Trophoblast cell (in vitro differentiated cells and primary cell): ENCODE data around the gene LDLRAD4.

ENCODE experiments used
- DNase-seq, 2 donors: peaks; one replicate each; pipeline ENCODE4 v3.0.0-alpha.2; 2016
- H2AFZ ChIP-seq: 2 replicates; pipeline ENCODE4 v1.6.1; 2013; ENCODE audit warnings: low read length, moderate library complexity, mild to moderate bottlenecking; ENCODE audit not compliant: insufficient read depth, poor library complexity
- H2AK5ac ChIP-seq: 2 replicates; pipeline ENCODE4 v1.6.1; 2013; ENCODE audit warnings: mild to moderate bottlenecking, low read length
- H2BK120ac ChIP-seq: 2 replicates; pipeline ENCODE4 v1.6.1; 2013; ENCODE audit warnings: low read length, mild to moderate bottlenecking, moderate library complexity; ENCODE audit not compliant: insufficient read depth, poor library complexity
- H2BK12ac ChIP-seq: 2 replicates; pipeline ENCODE4 v1.6.1; 2013; ENCODE audit warnings: mild to moderate bottlenecking, low read length, moderate library complexity
- H2BK5ac ChIP-seq: 2 replicates; pipeline ENCODE4 v1.6.1; 2013; ENCODE audit warnings: low read length, low read depth, moderate library complexity, mild to moderate bottlenecking; ENCODE audit not compliant: poor library complexity
- H3K14ac ChIP-seq: 2 replicates; pipeline ENCODE4 v1.6.1; 2013; ENCODE audit warnings: mild to moderate bottlenecking, low read length
- H3K18ac ChIP-seq: 2 replicates; pipeline ENCODE4 v1.6.1; 2013; ENCODE audit warnings: mild to moderate bottlenecking, low read length
- H3K23ac ChIP-seq: 2 replicates; pipeline ENCODE4 v1.6.1; 2013; ENCODE audit warnings: low read length
- H3K27ac ChIP-seq: 2 replicates; pipeline ENCODE4 v1.5.1; 2013; ENCODE audit warnings: low read depth, mild to moderate bottlenecking, inconsistent platforms, low read length, moderate library complexity
- H3K27me3 ChIP-seq: 2 replicates; pipeline ENCODE4 v1.6.1; 2013; ENCODE audit warnings: inconsistent platforms, mild to moderate bottlenecking, low read length, moderate library complexity; ENCODE audit not compliant: insufficient read depth
- H3K36me3 ChIP-seq, 2 experiments: 1 replicate in 1 of 2; 2 replicates in 1 of 2; pipeline ENCODE4 v1.6.1; 2013; ENCODE audit warnings: low read length in 2 of 2, mild to moderate bottlenecking in 2 of 2, moderate library complexity in 1 of 2; ENCODE audit not compliant: insufficient read depth in 2 of 2, control insufficient read depth in 1 of 2
- H3K4ac ChIP-seq: 2 replicates; pipeline ENCODE4 v1.6.1; 2013; ENCODE audit warnings: low read depth, mild to moderate bottlenecking, low read length, moderate library complexity
- H3K4me1 ChIP-seq, 2 experiments: 1 replicate in 1 of 2; 2 replicates in 1 of 2; pipeline ENCODE4 v1.6.1; 2013; ENCODE audit warnings: low read length in 2 of 2, mild to moderate bottlenecking in 2 of 2, moderate library complexity in 1 of 2; ENCODE audit not compliant: insufficient read depth in 2 of 2, control insufficient read depth in 1 of 2
- H3K4me2 ChIP-seq: 2 replicates; pipeline ENCODE4 v1.6.1; 2013; ENCODE audit warnings: inconsistent platforms, mild to moderate bottlenecking, low read length, moderate library complexity
- H3K4me3 ChIP-seq: 2 replicates; pipeline ENCODE4 v1.5.1; 2013; ENCODE audit warnings: mild to moderate bottlenecking, low read depth, low read length, inconsistent platforms
- H3K79me1 ChIP-seq: one replicate; pipeline ENCODE4 v1.6.1; 2013; ENCODE audit warnings: low read length
- H3K79me2 ChIP-seq: 2 replicates; pipeline ENCODE4 v1.6.1; 2013; ENCODE audit warnings: low read length, mild to moderate bottlenecking; ENCODE audit not compliant: control insufficient read depth, insufficient read depth, poor library complexity
- H3K9ac ChIP-seq: 2 replicates; pipeline ENCODE4 v1.6.1; 2013; ENCODE audit warnings: mild to moderate bottlenecking, low read length
- H3K9me3 ChIP-seq: 2 replicates; pipeline ENCODE4 v1.6.1; 2013; ENCODE audit warnings: low read depth, mild to moderate bottlenecking, control low read depth, inconsistent platforms, low read length; ENCODE audit not compliant: insufficient read depth
- H4K12ac ChIP-seq: 2 replicates; pipeline ENCODE4 v1.6.1; 2013; ENCODE audit warnings: low read depth, mild to moderate bottlenecking, low read length, moderate library complexity
- H4K8ac ChIP-seq: 2 replicates; pipeline ENCODE4 v1.6.1; 2013; ENCODE audit warnings: low read depth, mild to moderate bottlenecking, low read length, moderate library complexity
- H4K91ac ChIP-seq: one replicate; pipeline ENCODE4 v1.6.1; 2013; ENCODE audit warnings: low read depth, mild to moderate bottlenecking, low read length, moderate library complexity
- WGBS: extraction: QIAGEN DNeasy Blood & Tissue Kit; methylation state at CpG from one replicate; pipeline ENCODE4 v1.1.7; 2013; ENCODE audit warnings: missing lambda C conversion rate; ENCODE audit not compliant: insufficient read length, insufficient coverage; ENCODE audit errors: extremely low coverage; 5-methylcytosine and 5-hydroxymethylcytosine counted together

The LDLRAD4 gene

DNA sequence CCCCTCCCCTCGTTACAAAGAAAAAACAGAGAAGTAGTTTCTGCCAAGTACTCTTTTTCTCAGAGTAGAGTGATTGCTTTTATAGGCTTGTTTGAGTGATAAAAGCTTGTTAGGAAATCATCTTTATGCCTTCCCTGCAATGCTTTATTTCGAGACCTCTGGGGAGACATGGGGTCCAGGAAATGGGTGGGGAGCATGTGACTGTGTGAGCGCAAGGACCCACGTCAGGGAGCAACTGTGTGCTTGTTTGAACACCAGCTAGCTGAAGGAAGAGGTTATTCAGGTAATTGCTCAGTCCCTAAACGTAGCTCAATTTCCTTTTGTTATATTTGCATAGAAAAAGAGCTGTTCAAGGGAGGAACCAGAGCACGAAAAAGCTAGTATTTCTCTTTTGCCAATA, 320.5 kb downstream of the LDLRAD4 start:
- Histone ChIP-seq H3K23ac (no peak overlapping the region), H4K91ac (no peak overlapping the region), H3K4me3 (no peak overlapping the region), H3K27ac (no peak overlapping the region), H3K4me2 (no peak overlapping the region), H2AFZ (no peak overlapping the region), H3K14ac (no peak overlapping the region), H3K4ac (no peak overlapping the region), H3K18ac (no peak overlapping the region), H3K4me1 (peaks cover 0 to 2% of the 10 kb centered on the region in 2 experiments), H2BK12ac (no peak overlapping the region), H2BK5ac (no peak overlapping the region), H3K27me3 (no peaks in the 10 kb centered on the region), H3K36me3 (no peaks in the 10 kb centered on the region), H3K79me2 (no peaks in the 10 kb centered on the region), H3K9ac (no peak overlapping the region), H2AK5ac (no peak overlapping the region), H4K8ac (no peak overlapping the region), H4K12ac (no peak overlapping the region), H3K79me1 (no peaks in the 10 kb centered on the region), H2BK120ac (no peak overlapping the region), H3K9me3 (no peaks in the 10 kb centered on the region)
- WGBS: no CpG with 5 or more reads among the region's 6 CpGs
- no peak for DNase-seq

DNA sequence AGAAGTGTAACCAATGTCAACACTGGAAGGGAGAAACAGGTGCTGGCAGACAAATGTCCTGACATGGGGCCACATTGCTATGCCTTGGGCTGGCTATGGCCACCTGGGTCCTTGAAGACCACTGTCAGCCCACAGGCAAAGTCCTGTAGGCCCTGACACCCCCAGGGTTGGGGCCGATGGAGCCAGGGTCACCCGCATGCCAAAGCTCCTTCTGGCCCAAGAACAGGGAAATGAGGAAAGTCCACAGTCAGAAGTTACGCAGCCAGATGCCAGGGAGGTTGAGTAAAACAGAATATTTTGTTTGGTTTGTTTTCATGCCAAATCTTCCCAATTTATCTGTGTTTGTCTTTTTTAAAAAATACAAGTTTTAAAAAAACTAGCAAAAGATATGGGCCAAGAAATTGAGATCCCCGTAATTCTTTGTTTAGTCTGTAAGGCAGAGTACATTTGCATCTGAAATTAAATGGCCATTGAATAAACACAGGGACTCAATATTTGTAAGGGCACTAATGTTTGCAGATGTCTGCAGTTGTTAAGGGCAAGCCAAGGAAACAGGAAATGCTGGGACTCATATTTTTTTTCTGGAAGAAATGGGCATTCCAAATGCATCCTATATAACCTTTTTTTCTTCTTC, 321.4 kb downstream of the LDLRAD4 start:
- Histone ChIP-seq H2BK120ac (no peak overlapping the region), H3K79me1 (no peaks in the 10 kb centered on the region), H3K4me1 (peaks cover 0 to 2% of the 10 kb centered on the region in 2 experiments), H3K36me3 (no peaks in the 10 kb centered on the region), H3K4ac (no peak overlapping the region), H3K4me3 (no peak overlapping the region), H3K23ac (no peak overlapping the region), H2AK5ac (no peak overlapping the region), H3K9ac (no peak overlapping the region), H3K9me3 (no peaks in the 10 kb centered on the region), H3K4me2 (no peak overlapping the region), H2BK5ac (no peak overlapping the region), H4K8ac (no peak overlapping the region), H3K14ac (no peak overlapping the region), H3K18ac (no peak overlapping the region), H2AFZ (no peak overlapping the region), H4K12ac (no peak overlapping the region), H3K79me2 (no peaks in the 10 kb centered on the region), H2BK12ac (no peak overlapping the region), H3K27me3 (no peaks in the 10 kb centered on the region), H4K91ac (no peak overlapping the region), H3K27ac (no peak overlapping the region)
- DNase-seq: no peak
- no CpG with 5 or more reads among the region's 4 CpGs for WGBS

DNA sequence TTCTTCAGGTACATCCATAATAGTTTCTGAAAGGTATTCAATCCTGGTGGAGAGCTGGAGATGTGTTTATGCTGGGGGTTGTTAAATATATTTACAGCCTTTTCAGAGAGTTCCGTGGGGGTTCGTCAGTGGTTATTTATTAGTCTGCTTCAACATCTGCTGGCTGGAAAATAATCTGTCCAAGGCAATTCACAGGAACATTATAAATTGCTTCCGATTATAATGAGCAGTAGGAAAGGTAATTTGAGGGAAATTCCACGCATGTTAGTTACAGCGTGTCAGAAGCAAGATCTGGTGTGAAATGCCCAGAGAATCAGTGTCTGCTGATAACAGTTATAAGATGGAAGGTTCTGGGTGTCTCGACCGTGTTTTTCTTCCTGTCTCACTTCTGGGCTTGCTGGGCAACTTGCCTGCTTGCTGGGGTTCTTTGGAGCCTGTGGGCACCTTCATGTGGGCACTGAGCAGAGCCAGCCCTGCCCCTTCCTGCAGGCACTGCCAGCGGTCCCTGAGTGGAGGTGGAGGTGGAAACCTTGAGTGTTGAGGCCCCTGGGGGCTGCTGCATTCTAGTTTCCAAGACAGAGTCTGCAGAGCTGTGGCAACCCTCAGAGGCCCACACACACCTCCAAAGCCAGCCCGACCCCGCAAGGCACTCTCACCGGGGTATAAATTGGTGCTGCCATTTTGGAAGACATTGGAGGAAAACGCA, 322.1 kb downstream of the LDLRAD4 start:
- Histone ChIP-seq H4K12ac (no peak overlapping the region), H4K91ac (no peak overlapping the region), H3K23ac (no peak overlapping the region), H3K9ac (no peak overlapping the region), H3K18ac (no peak overlapping the region), H3K4me1 (peaks cover 0 to 2% of the 10 kb centered on the region in 2 experiments), H3K79me2 (no peaks in the 10 kb centered on the region), H3K4me3 (no peak overlapping the region), H4K8ac (no peak overlapping the region), H3K14ac (no peak overlapping the region), H2AK5ac (no peak overlapping the region), H3K27me3 (no peaks in the 10 kb centered on the region), H2BK120ac (no peak overlapping the region), H3K79me1 (no peaks in the 10 kb centered on the region), H3K4ac (no peak overlapping the region), H2BK5ac (no peak overlapping the region), H3K9me3 (peaks cover 2% of the 10 kb centered on the region), H2BK12ac (no peak overlapping the region), H2AFZ (no peak overlapping the region), H3K27ac (no peak overlapping the region), H3K4me2 (no peak overlapping the region), H3K36me3 (no peaks in the 10 kb centered on the region)
- DNase-seq: no peak
- no CpG with 5 or more reads among the region's 12 CpGs for WGBS

DNA sequence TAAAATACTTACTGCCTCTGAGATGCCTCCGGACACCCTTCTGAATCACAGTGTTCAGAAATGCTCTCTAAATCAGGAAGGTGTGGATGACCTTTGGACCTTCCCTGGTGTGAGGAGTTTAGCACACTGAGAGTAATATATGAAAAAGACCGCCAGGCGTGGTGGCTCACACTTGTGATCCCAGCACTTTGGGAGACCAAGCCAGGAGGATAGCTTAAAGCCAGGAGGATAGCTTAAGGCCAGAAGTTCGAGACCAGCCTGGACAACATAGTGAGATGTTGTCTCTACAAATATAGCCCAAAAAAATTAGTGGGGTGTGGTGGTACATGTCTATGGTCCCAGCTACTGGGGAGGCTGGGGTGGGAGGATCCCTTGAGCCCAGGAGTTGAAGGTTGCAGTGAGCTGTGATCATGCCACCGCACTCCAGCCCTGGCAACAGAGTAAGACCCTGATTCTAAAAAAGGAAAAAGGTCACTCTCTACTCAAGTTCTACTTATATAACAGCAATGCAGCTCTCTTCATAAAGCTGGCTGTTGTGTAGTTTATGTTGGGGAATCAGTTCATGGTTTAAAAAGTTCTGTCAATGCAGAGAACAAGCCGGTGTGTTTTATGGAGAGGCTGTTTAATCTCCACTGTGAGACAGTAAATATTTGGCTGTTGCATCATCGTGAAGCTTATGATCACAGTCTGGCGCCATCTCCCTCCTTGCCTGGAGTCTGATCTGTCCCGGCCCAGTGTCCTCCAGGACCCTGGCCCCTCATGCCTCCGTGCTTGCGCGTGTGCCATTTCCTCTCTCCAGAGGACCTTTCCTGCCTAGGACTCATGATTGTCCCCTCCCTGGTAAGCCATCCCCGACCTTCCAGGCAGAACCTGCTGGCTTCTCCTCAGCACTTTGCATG, 323.3 kb downstream of the LDLRAD4 start:
- no peak overlapping the region for H3K27ac ChIP-seq
- no peaks in the 10 kb centered on the region for H3K27me3 ChIP-seq
- H3K79me2 ChIP-seq: no peaks in the 10 kb centered on the region
- no peak overlapping the region for H4K12ac ChIP-seq
- H3K4me2 ChIP-seq: no peak overlapping the region
- H2AK5ac ChIP-seq: no peak overlapping the region
- H3K9me3 ChIP-seq: peaks cover 2% of the 10 kb centered on the region
- H2AFZ ChIP-seq: no peak overlapping the region
- H3K79me1 ChIP-seq: no peaks in the 10 kb centered on the region
- no peak overlapping the region for H3K14ac ChIP-seq
- no peak overlapping the region for H3K4me3 ChIP-seq
- peaks cover 0 to 2% of the 10 kb centered on the region in 2 experiments for H3K4me1 ChIP-seq
- no peaks in the 10 kb centered on the region for H3K36me3 ChIP-seq
- H4K8ac ChIP-seq: no peak overlapping the region
- peak in 1 of 2 donors; percentile 41 for DNase-seq
- no peak overlapping the region for H2BK120ac ChIP-seq
- H4K91ac ChIP-seq: no peak overlapping the region
- H3K9ac ChIP-seq: no peak overlapping the region
- H3K18ac ChIP-seq: no peak overlapping the region
- no peak overlapping the region for H2BK12ac ChIP-seq
- no CpG with 5 or more reads among the region's 13 CpGs for WGBS
- H3K23ac ChIP-seq: no peak overlapping the region
- no peak overlapping the region for H2BK5ac ChIP-seq
- H3K4ac ChIP-seq: no peak overlapping the region
